ENCODE measurements around the gene LITAF. TPM values are rescaled to one million over a fixed set of nuclear protein-coding genes. Genes with fewer than 3 reads are reported as not detected.

Gene LITAF
- total and polyA plus RNA-seq, 7 donors = 5.0 to 60.2 (median 20.7) TPM

DNA sequence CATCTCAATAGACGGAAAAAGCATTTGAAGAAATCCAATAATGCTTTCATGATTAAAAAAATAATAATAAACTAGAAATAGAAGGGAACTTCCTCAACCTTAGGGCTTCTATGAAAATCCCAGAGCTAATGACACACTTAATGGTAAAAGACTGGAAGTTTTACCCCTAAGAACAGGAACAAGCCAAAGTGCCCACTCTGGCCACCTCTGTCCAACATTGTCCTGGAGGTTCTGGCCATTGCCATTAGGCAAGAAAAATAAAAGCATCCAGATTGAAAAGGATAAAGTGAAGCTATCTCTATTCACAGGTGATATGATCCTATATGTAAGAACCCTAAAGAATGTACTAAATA lies 2.5 kb upstream of the LITAF start:
- TF ChIP-seq CTCF (IDR thresholded peaks at IDR 0.05) = no peak
- DNase-seq = no peak
- Histone ChIP-seq H3K27me3 (ENCODE audit: insufficient read depth in 3 of 3, low read length in 2 of 3) (peaks cover 0 to 8% (median 5%) of the 10 kb centered on the region in 3 donors), H3K4me3 (no peak overlapping the region), H3K36me3 (ENCODE audit: insufficient read depth in 1 of 2, low read depth in 1 of 2) (no peaks in the 10 kb centered on the region), H3K27ac (no peak overlapping the region), H3K4me1 (peaks cover 3% of the 10 kb centered on the region), H3K9me3 (no peaks in the 10 kb centered on the region)
- intact Hi-C loops (cut with DNase I) = loop anchor here in 1 of 2 donors (5.0 kb wide), 1 partner anchor 53 kb away; no protein-coding TSS in a partner anchor
- ATAC-seq = no peak
- WGBS, 3 donors = 93 to 99% (median 95%) methylated on average over 1 of the region's 1 CpG

DNA sequence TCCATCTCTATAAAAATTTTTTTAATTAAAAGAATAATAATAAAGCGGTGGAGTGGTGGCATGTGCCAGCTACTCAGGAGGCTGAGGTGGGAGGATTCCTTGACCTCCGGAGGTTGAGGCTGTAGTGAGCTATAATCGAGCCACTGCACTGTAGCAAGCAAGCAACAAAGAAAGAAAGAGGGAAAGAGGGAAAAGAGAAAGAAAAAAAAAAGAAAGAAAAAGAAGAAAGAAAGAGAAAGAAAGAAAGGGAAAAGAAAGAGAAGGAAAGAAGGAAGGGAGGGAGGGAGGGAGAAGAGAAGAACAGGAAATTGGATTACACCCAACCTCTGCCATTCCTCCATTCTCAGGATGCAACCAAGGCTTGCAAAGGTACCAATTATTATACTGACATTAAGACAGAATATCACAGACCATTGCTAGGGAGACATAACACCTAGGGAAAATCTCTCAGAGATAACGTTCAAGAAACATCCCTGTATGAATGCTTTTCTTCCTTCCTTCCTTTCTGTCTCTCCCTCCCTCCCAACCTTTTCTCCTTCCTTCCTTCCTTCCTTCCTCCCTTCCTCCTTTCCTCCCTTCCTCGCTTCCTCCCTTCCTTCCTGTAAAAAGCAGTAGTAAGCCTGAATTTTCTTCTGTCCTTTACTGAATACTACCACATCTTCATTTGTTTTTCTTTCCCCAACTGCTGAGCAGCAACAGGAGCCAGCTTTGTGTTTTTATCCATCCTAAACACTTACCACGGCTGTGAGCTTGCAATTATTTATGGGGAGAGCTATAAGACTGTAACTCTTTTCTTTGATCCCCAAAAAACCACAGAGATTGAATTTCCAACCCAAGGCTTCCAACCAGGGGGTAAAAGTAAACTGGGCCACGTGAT lies 1.8 kb upstream of the LITAF start:
- DNase-seq (no peak), ATAC-seq (no peak)
- Histone ChIP-seq H3K36me3 (ENCODE audit: insufficient read depth in 1 of 2, low read depth in 1 of 2) (no peaks in the 10 kb centered on the region), H3K27me3 (ENCODE audit: insufficient read depth in 3 of 3, low read length in 2 of 3) (peaks cover 0 to 8% (median 5%) of the 10 kb centered on the region in 3 donors), H3K4me1 (peaks cover 10% of the 10 kb centered on the region), H3K27ac (no peak overlapping the region), H3K9me3 (no peaks in the 10 kb centered on the region), H3K4me3 (no peak overlapping the region)
- WGBS, 3 donors = 80 to 86% (median 84%) methylated on average over 7 of the region's 7 CpGs
- intact Hi-C loops (cut with DNase I) = loop anchor here in 1 of 2 donors (5.0 kb wide), 1 partner anchor 54 kb away; no protein-coding TSS in a partner anchor
- no peak for TF ChIP-seq CTCF (IDR thresholded peaks at IDR 0.05)

DNA sequence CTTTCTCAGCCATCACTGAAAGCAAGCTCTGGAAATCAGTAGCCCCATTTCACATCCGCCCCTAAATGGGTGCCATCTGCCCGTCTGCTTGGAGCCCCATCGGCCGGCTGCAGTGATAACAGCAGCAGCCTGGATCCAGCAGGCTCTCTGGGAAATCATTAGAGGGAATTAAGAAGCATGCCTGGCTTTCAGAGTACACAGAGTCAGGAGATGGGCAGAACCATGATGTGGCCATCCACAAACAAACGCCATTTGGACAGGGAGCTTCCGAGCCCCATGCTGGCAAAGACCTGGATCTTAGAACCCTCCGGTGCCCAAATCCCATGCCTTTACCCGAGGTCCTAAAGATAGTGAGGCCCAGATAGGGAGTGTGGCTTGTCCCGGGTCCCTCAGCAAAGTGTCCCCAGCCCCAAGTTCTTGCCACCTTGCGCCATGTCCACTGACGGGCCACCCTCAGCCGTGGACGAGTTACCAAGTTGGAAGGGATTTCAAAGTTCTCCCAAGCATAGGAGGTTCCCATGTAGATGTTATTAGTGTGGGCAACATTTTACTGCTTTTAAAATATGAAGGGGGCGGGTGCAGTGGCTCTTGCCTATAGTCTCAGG lies 1.0 kb upstream of the LITAF start:
- no peaks in the 10 kb centered on the region for H3K9me3 ChIP-seq
- no peaks in the 10 kb centered on the region for H3K36me3 ChIP-seq (ENCODE audit: insufficient read depth in 1 of 2, low read depth in 1 of 2)
- peak overlapping the region; percentile 80 for H3K4me3 ChIP-seq
- intact Hi-C loops (cut with DNase I) = loop anchor here in 1 of 2 donors (5.0 kb wide), 1 partner anchor 55 kb away; no protein-coding TSS in a partner anchor
- H3K4me1 ChIP-seq = peaks cover 10% of the 10 kb centered on the region
- ATAC-seq (no peak), DNase-seq (peak in 1 of 2 donors; percentile 47)
- no peak for TF ChIP-seq CTCF (IDR thresholded peaks at IDR 0.05)
- H3K27me3 ChIP-seq (ENCODE audit: insufficient read depth in 3 of 3, low read length in 2 of 3) = peaks cover 0 to 8% (median 5%) of the 10 kb centered on the region in 3 donors
- 75 to 81% (median 80%) methylated on average over 14 of the region's 14 CpGs for WGBS, 3 donors
- peak overlapping the region; percentile 82 for H3K27ac ChIP-seq

DNA sequence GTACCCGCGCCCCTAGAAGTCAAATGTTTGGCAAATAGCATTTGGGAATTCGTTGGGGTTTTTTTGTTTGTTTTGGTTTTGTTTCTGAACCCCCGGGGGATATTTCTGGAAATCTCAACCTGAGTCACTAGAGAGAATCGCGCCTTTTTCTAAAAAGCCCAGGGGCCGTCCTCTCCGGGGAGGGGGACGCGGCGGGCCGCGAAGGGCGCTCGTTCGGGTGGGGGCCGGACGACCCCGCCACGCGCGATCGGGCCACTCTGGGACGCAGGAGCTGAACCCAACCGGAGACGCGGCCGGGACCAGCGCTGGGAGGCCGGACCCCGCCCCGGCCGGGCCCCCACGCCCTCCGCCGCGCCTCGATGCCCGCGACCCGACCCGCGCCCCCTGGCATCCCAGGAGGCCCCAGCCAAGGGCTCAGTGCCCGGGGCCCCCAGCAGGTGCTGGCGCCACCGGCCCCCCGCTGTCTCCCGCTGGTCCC lies 302 bp downstream of the LITAF start:
- H3K27ac ChIP-seq = peak overlapping the region; percentile 82
- 0 to 2% (median 2%) methylated on average over 27 to 48 of the region's 48 CpGs for WGBS, 3 donors
- ATAC-seq = peak; percentile 11 to 28 (median 14)
- no peaks in the 10 kb centered on the region for H3K9me3 ChIP-seq
- intact Hi-C loops (cut with DNase I) = loop anchor here in 1 of 2 donors (5.0 kb wide), 1 partner anchor 56 kb away; no protein-coding TSS in a partner anchor
- H3K36me3 ChIP-seq (ENCODE audit: insufficient read depth in 1 of 2, low read depth in 1 of 2) = no peaks in the 10 kb centered on the region
- peak overlapping the region; percentile 80 for H3K4me3 ChIP-seq
- peaks cover 0 to 8% (median 5%) of the 10 kb centered on the region in 3 donors for H3K27me3 ChIP-seq (ENCODE audit: insufficient read depth in 3 of 3, low read length in 2 of 3)
- no peak for TF ChIP-seq CTCF (IDR thresholded peaks at IDR 0.05)
- peak; percentile 28 to 54 for DNase-seq
- peaks cover 10% of the 10 kb centered on the region for H3K4me1 ChIP-seq

Data from psoas muscle (tissue), 8 donors.